Fibroblast of the aortic adventitia (primary cell): ENCODE data around the gene TBC1D30. TPM values are rescaled to one million over a fixed set of nuclear protein-coding genes. Genes with fewer than 3 reads are reported as not detected.

Experiments
- DNase-seq: peaks from one replicate; pipeline ENCODE4 v3.0.0-alpha.2; 2010; ENCODE audit warnings: low read depth
- H3K4me3 ChIP-seq: 2 replicates; pipeline ENCODE4 v1.5.1; 2011; ENCODE audit warnings: low read depth, mild to moderate bottlenecking, control low read depth, low read length, moderate library complexity
- total RNA-seq: library from RNA; depleted of rRNA; stranded (reverse); fragments of >200 nt; gene quantifications from 2 replicates; pipeline ENCODE4 v1.2.3, GENCODE V29; 2012; ENCODE audit warnings: low replicate concordance
- TF ChIP-seq, protein P1 (sequence below): IDR thresholded peaks from 2 replicates; pipeline ENCODE4 v1.5.1; 2011; ENCODE audit warnings: mild to moderate bottlenecking, low read length, control low read depth, inconsistent platforms; ENCODE audit not compliant: insufficient read depth

TBC1D30 gene
- total RNA-seq, 1 donor = 0.18 TPM

DNA sequence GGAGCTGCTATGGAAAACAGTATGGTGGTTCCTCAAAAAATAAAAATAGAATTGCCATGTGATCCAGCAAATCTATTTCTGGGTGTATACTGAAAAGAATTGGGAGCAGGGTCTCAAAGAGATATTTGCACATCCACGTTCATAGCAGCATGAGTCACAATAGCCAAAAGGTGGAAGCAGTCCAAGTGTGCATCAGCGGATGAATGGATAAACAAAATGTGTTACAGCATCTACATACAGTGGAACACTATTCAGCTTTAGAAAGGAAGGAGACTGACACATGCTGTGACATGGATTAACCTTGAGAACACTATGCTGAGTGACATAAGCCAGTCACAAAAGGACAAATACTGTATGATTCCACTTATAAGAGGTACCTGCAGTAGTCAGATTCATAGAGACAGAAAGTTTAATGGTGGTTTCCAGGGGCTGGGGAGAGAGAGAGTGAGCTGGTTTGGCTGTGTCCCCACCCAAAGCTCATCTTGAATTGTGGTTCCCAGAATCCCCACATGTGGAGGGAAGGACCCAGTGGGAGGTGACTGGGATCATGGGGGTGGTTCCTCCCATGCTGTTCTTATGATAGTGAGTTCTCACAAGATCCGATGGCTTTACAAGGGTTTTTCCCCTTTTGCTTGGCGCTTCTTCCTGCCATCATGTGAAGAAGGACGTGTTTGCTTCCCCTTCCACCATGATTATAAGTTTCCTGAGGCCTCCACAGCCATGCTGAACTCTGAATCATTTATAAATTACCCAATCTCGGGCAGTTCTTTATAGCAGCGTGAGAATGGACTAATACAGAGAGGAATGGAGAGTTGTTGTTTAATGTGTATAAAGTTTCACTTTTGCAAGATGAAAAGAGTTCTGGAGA, 17.6 kb upstream of the TBC1D30 start:
- H3K4me3 ChIP-seq = no peak overlapping the region
- TF ChIP-seq, protein P1, sequence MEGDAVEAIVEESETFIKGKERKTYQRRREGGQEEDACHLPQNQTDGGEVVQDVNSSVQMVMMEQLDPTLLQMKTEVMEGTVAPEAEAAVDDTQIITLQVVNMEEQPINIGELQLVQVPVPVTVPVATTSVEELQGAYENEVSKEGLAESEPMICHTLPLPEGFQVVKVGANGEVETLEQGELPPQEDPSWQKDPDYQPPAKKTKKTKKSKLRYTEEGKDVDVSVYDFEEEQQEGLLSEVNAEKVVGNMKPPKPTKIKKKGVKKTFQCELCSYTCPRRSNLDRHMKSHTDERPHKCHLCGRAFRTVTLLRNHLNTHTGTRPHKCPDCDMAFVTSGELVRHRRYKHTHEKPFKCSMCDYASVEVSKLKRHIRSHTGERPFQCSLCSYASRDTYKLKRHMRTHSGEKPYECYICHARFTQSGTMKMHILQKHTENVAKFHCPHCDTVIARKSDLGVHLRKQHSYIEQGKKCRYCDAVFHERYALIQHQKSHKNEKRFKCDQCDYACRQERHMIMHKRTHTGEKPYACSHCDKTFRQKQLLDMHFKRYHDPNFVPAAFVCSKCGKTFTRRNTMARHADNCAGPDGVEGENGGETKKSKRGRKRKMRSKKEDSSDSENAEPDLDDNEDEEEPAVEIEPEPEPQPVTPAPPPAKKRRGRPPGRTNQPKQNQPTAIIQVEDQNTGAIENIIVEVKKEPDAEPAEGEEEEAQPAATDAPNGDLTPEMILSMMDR = no peak
- DNase-seq = no peak

DNA sequence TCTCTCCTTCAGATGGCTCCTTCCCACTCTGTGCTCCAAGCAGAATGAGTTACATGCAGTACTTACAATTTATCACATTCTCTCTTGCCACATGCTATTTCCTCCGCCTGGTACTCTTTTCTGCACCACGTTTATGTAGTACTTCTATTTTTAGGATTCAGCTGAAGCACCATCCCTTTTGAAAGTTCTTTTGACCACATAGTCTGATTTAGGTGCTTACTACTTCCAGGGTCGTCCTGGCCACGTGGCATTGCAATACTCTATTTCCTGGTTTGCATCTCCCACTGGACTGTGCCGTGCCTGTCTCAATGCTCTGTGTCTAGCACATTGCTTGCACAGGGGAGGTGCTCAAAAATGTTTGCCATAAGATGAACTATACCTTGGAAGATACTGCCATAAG, 16.3 kb upstream of the TBC1D30 start:
- no peak overlapping the region for H3K4me3 ChIP-seq
- TF ChIP-seq, protein P1 = no peak
- no peak for DNase-seq

DNA sequence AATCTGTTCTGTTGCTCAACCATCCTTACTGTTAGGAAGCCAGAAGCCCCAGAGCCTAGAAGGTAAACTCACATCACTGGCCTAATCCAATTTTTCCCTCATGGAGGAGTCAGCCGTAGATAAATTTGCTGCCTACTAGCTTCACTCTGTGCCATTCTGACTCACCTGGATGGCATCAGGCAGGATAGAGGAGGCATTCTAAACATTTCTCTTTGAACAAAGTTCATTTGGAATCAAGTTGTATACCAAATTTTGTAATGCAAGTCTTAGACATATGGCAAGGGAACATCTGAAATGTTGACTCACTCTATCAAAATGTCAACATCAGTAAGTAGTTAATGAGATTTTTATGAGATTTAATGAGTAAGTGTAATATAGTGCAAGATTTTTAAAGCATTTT, 13.6 kb upstream of the TBC1D30 start:
- TF ChIP-seq, protein P1 = no peak
- no peak overlapping the region for H3K4me3 ChIP-seq
- DNase-seq = no peak

DNA sequence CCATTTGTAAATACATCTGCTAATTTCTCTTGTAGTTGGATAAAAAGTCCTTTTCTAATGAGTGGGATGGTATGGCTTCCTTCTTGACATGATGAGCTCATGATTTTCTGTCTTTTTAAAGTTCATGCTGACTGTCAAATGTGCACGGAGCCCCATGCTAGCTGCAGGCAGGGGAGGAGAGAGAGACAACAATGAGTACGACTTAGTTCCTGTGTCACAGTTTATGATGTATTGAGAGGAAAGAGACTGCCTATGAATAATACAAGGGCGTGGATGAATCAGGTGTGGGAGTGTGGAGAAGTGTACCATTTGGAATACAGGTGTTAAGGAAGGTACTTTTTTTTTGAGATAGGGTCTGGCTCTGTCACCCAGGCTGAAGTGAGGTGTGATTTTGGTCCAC, 10.7 kb upstream of the TBC1D30 start:
- no peak for DNase-seq
- TF ChIP-seq, protein P1 = no peak
- H3K4me3 ChIP-seq = no peak overlapping the region

DNA sequence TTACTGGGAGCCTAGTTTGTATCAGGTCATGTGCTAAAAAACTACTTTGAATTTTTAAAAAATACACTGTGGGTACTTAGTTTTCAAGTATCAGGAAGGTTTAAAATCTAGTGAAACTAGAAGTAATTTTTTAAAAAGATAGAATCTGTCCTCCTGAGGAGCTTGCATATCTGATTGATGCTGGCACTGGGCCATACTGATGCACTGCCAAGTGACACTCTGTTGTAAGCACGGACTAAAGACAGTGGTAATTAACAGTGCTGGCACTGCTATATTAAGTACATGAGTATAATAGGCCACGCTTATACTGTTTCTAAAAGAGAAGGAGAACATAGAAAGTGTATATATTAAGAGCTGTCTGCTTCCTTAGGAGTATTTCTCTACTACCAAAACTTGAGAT, 10.0 kb upstream of the TBC1D30 start:
- no peak overlapping the region for H3K4me3 ChIP-seq
- TF ChIP-seq, protein P1 = no peak
- no peak for DNase-seq

DNA sequence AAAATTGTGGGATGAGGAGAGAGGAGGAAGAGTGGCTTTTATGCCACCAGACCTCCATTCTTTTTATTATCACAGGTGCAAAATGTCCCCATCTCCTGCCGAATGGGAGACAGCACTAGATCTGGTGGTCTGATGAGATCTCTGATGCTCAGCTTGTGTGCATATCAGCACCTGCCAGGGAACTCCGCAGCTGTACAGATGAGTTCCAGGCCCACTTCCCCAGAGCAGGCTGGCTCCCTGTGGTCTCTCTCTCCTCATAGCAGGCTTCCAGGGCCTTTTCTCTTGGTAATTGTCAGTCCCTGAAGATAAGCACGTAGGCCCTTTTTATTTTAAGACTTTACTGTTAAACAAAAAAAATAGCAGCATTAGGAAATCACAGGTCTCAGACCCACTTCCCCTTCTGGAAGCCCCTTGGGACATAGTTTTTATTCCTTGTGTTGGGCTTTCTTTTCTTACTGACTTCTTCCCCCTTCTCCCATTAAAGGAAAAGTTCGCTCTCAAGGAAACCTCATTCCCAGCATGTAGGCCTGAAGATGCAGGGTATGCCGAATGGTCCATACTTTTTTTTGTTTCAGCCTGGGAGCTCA, 4.5 kb upstream of the TBC1D30 start:
- DNase-seq = no peak
- no peak overlapping the region for H3K4me3 ChIP-seq
- TF ChIP-seq, protein P1 = no peak
